Erythroblast (primary cell): ENCODE data around the gene BIN2.

Experiments used
- GATA1 ChIP-seq: IDR thresholded peaks from 2 replicates; pipeline ENCODE4 v1.6.1; 2011; ENCODE audit warnings: low read depth, mild to moderate bottlenecking, control low read depth, low read length, moderate library complexity
- POLR2A ChIP-seq: IDR thresholded peaks from 2 replicates; pipeline ENCODE4 v1.6.1; 2011; ENCODE audit warnings: mild to moderate bottlenecking, low read length

GRCh38 chr12:51357374-51358047, 33.5 kb upstream of the BIN2 start:
- TF ChIP-seq POLR2A = no peak
- no peak for TF ChIP-seq GATA1
